ENCODE measurements around the gene DNAH7.
A peak's percentile ranks its signal among the peaks of the same experiment; 100 is the strongest.
"Not testable (repeated sequence)": the region's sequence is repeated elsewhere in the genome, so short reads cannot be mapped to it uniquely, and the experiment has no call there.

Gene DNAH7

GRCh38 chr2:195959341-195959740 lies 109.3 kb downstream of the DNAH7 start:
- no peak for DNase-seq

- no peak for DNase-seq
Measured at GRCh38 chr2:195956725-195957124, 111.9 kb downstream of the DNAH7 start.

GRCh38 chr2:195945056-195945455 lies 123.6 kb downstream of the DNAH7 start:
- no peak for DNase-seq

GRCh38 chr2:195937176-195937575 lies 131.5 kb downstream of the DNAH7 start:
- no peak for DNase-seq

GRCh38 chr2:195934484-195934883 lies 134.2 kb downstream of the DNAH7 start:
- no peak for DNase-seq

GRCh38 chr2:195929531-195929930 lies 139.1 kb downstream of the DNAH7 start:
- DNase-seq: no peak

- DNase-seq: no peak
Measured at GRCh38 chr2:195925120-195925519, 143.5 kb downstream of the DNAH7 start.

GRCh38 chr2:195923889-195924288 lies 144.7 kb downstream of the DNAH7 start:
- DNase-seq: no peak

- DNase-seq: not testable (repeated sequence)
Measured at GRCh38 chr2:195917021-195917600, 151.5 kb downstream of the DNAH7 start.

GRCh38 chr2:195912079-195912478 lies 156.6 kb downstream of the DNAH7 start:
- no peak for DNase-seq

- DNase-seq: no peak
Measured at GRCh38 chr2:195910570-195910969, 158.1 kb downstream of the DNAH7 start.

GRCh38 chr2:195909926-195910325 lies 158.7 kb downstream of the DNAH7 start:
- DNase-seq: no peak

- no peak for DNase-seq
Measured at GRCh38 chr2:195907474-195907873, 161.2 kb downstream of the DNAH7 start.

- no peak for DNase-seq
Measured at GRCh38 chr2:195903956-195904355, 164.7 kb downstream of the DNAH7 start.

- no peak for DNase-seq
Measured at GRCh38 chr2:195902857-195903256, 165.8 kb downstream of the DNAH7 start.

- DNase-seq: no peak
Measured at GRCh38 chr2:195899226-195899625, 169.4 kb downstream of the DNAH7 start.

- DNase-seq: peak; percentile 91
Measured at GRCh38 chr2:195898505-195899191, 170.0 kb downstream of the DNAH7 start.

- no peak for DNase-seq
Measured at GRCh38 chr2:195891081-195891480, 177.6 kb downstream of the DNAH7 start.

- no peak for DNase-seq
Measured at GRCh38 chr2:195879153-195879552, 189.5 kb downstream of the DNAH7 start.

- DNase-seq: no peak
Measured at GRCh38 chr2:195871326-195871725, 197.3 kb downstream of the DNAH7 start.

- DNase-seq: no peak
Measured at GRCh38 chr2:195864316-195864715, 204.3 kb downstream of the DNAH7 start.

- no peak for DNase-seq
Measured at GRCh38 chr2:195863564-195863963, 205.1 kb downstream of the DNAH7 start.

GRCh38 chr2:195863121-195863520 lies 205.5 kb downstream of the DNAH7 start:
- DNase-seq: no peak

GRCh38 chr2:195861821-195862220 lies 206.8 kb downstream of the DNAH7 start:
- no peak for DNase-seq

- DNase-seq: no peak
Measured at GRCh38 chr2:195859513-195859912, 209.1 kb downstream of the DNAH7 start.

Data from amniotic stem cell (primary cell).